ENCODE results near the gene C19orf25. TPM values are rescaled to one million over a fixed set of nuclear protein-coding genes. Genes with fewer than 3 reads are reported as not detected.
A peak's percentile ranks its signal among the peaks of the same experiment; 100 is the strongest.

Gene C19orf25
- total and polyA plus RNA-seq, 9 of the 15 experiments (the other 6 are each of a cell fraction or from before 2014, with no cell fraction given), result 0.79 to 96.0 (median 36.1) TPM

DNA sequence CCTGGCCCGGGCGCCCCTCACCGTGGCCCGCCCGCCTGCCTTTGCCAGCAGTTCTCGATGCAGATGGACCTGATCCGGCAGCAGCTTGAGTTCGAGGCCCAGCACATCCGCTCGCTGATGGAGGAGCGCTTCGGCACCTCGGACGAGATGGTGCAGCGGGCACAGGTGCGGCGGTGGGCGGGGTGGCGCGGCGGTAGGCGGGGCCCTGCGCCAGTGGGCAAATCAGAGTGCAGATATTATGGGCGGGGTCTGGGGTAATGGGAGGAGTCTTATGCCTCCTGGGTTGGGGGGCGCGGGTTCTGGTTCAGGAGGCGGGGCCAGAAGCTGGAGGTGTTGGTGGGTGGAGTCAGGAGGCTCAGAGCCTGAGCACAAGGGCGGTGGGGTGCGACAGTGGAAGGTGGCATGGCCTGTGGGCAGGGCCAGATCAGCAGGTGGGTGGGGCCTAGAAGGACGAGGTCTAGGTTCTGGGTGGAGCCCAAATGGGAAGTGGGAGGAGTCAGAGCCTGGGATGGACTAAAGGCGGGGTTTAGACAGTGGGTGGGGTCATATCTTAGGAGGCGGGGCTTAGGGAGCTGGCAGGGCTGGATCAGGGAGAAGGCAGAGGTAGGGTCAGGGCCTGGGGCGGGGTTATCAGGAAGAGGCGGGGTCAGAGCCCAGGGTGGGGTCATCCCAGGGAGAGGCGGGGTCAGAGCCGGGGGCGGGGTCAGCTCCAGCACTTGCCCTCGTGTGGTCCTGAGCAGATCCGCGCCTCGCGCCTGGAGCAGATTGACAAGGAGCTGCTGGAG lies 23.5 kb downstream of the C19orf25 start (continued):
- TF ChIP-seq SIRT6 (IDR thresholded peaks at IDR 0.05; ENCODE audit: low read depth, low read length) (no peak), ZNF316 (IDR thresholded peaks at IDR 0.05) (no peak; the same call in 1 of the 2 replicates), CCAR2 (IDR thresholded peaks at IDR 0.05; ENCODE audit: low read depth, low read length) (no peak), ZNF586 (CRISPR knock-in tag; conservative IDR thresholded peaks at IDR 0.05) (no peak), TARDBP (IDR thresholded peaks at IDR 0.05) (no peak), ESRRA (IDR thresholded peaks at IDR 0.05; ENCODE audit: borderline replicate concordance, low read depth) (no peak; the same call in 1 of the 2 replicates), ZZZ3 (IDR thresholded peaks at IDR 0.05) (no peak), NONO (IDR thresholded peaks at IDR 0.05; ENCODE audit: low read depth in 2 of 2, low read length in 1 of 2) (no peak), OTX1 (CRISPR knock-in tag; IDR thresholded peaks at IDR 0.05) (peak; percentile 65; the same call in 1 of the 2 replicates), ZKSCAN1 (IDR thresholded peaks at IDR 0.05; ENCODE audit: low read depth, low read length) (no peak), RBFOX2 (IDR thresholded peaks at IDR 0.05; ENCODE audit: low read depth, low read length) (0 out of 2 replicates have a peak, but pooled peaks have one; percentile 10), SMAD4 (CRISPR knock-in tag; conservative IDR thresholded peaks at IDR 0.05) (no peak), KAT8 (IDR thresholded peaks at IDR 0.05; ENCODE audit: low read depth) (no peak), ATF7 (IDR thresholded peaks at IDR 0.05) (0 out of 2 replicates have a peak, but pooled peaks have one; percentile 16), JUND (IDR thresholded peaks at IDR 0.05; ENCODE audit: borderline replicate concordance, low read depth, low read length) (peak; percentile 6; the same call in 1 of the 2 replicates), JUND (tag; IDR thresholded peaks at IDR 0.05; ENCODE audit: borderline replicate concordance, low read depth, low read length) (no peak; the same call in 2 of the 3 replicates), HLTF (IDR thresholded peaks at IDR 0.05) (no peak)
- TF ChIP-seq, protein P1, sequence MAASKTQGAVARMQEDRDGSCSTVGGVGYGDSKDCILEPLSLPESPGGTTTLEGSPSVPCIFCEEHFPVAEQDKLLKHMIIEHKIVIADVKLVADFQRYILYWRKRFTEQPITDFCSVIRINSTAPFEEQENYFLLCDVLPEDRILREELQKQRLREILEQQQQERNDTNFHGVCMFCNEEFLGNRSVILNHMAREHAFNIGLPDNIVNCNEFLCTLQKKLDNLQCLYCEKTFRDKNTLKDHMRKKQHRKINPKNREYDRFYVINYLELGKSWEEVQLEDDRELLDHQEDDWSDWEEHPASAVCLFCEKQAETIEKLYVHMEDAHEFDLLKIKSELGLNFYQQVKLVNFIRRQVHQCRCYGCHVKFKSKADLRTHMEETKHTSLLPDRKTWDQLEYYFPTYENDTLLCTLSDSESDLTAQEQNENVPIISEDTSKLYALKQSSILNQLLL (CRISPR knock-in tag; IDR thresholded peaks at IDR 0.05; ENCODE audit: borderline replicate concordance), result no peak
- TF ChIP-seq, protein P2, sequence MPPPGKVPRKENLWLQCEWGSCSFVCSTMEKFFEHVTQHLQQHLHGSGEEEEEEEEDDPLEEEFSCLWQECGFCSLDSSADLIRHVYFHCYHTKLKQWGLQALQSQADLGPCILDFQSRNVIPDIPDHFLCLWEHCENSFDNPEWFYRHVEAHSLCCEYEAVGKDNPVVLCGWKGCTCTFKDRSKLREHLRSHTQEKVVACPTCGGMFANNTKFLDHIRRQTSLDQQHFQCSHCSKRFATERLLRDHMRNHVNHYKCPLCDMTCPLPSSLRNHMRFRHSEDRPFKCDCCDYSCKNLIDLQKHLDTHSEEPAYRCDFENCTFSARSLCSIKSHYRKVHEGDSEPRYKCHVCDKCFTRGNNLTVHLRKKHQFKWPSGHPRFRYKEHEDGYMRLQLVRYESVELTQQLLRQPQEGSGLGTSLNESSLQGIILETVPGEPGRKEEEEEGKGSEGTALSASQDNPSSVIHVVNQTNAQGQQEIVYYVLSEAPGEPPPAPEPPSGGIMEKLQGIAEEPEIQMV (tag; conservative IDR thresholded peaks at IDR 0.05; ENCODE audit: low read depth), result no peak
- TF ChIP-seq, protein P3, sequence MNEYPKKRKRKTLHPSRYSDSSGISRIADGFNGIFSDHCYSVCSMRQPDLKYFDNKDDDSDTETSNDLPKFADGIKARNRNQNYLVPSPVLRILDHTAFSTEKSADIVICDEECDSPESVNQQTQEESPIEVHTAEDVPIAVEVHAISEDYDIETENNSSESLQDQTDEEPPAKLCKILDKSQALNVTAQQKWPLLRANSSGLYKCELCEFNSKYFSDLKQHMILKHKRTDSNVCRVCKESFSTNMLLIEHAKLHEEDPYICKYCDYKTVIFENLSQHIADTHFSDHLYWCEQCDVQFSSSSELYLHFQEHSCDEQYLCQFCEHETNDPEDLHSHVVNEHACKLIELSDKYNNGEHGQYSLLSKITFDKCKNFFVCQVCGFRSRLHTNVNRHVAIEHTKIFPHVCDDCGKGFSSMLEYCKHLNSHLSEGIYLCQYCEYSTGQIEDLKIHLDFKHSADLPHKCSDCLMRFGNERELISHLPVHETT (CRISPR knock-in tag; conservative IDR thresholded peaks at IDR 0.05 in 1 of 2, IDR thresholded peaks at IDR 0.05 in 1 of 2), result no peak
- TF ChIP-seq, protein P4, sequence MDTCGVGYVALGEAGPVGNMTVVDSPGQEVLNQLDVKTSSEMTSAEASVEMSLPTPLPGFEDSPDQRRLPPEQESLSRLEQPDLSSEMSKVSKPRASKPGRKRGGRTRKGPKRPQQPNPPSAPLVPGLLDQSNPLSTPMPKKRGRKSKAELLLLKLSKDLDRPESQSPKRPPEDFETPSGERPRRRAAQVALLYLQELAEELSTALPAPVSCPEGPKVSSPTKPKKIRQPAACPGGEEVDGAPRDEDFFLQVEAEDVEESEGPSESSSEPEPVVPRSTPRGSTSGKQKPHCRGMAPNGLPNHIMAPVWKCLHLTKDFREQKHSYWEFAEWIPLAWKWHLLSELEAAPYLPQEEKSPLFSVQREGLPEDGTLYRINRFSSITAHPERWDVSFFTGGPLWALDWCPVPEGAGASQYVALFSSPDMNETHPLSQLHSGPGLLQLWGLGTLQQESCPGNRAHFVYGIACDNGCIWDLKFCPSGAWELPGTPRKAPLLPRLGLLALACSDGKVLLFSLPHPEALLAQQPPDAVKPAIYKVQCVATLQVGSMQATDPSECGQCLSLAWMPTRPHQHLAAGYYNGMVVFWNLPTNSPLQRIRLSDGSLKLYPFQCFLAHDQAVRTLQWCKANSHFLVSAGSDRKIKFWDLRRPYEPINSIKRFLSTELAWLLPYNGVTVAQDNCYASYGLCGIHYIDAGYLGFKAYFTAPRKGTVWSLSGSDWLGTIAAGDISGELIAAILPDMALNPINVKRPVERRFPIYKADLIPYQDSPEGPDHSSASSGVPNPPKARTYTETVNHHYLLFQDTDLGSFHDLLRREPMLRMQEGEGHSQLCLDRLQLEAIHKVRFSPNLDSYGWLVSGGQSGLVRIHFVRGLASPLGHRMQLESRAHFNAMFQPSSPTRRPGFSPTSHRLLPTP (IDR thresholded peaks at IDR 0.05; ENCODE audit: borderline replicate concordance, extremely low read depth, insufficient read length), result no peak

Measured in K562 (cell line).